ENCODE results near the gene SEC61A2.

GRCh38 chr10:12160664-12161063 is 31.2 kb downstream of the SEC61A2 start:
- TF ChIP-seq SIN3A (IDR thresholded peaks at IDR 0.05; ENCODE audit: borderline replicate concordance, insufficient read depth, low read length): no peak
- no peak for TF ChIP-seq REST (IDR thresholded peaks at IDR 0.05; ENCODE audit: insufficient read depth in 1 of 2, low read depth in 2 of 2, low read length in 2 of 2)
- TF ChIP-seq POLR2AphosphoS5 (IDR thresholded peaks at IDR 0.05; ENCODE audit: low read depth, low read length): no peak
- no peak for TF ChIP-seq TAF1 (IDR thresholded peaks at IDR 0.05; ENCODE audit: borderline replicate concordance, insufficient read depth, low read length)
